Fibroblast of skin of left biceps (primary cell): ENCODE results near the gene LOXHD1.

Source experiments
- DNase-seq, 2 experiments: peaks; one replicate each; pipeline ENCODE4 v3.0.0-alpha.2; 2013; ENCODE audit warnings: low read depth in 2 of 2

LOXHD1 gene

DNA sequence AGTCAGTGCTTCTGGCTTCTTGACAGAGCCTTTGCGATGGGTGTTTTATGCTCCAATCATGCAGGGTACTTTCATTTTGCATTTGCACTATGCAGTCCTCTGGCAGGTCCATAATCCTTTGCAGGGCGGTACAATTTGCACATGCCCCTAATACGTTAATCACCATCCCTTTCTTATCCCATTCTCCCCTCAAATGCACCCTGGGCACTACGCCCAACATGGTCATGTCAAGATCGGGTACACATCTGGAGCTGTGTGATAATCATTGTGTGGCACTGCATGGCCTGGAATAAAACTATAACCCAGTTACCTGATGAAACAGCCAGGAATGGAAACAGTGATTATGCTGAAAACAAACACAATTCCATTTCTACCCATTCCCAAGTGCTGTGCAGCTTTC is 27.7 kb downstream of the LOXHD1 start:
- DNase-seq = no peak

GRCh38 chr18:46628206-46628605 is 28.8 kb downstream of the LOXHD1 start:
- no peak for DNase-seq

GRCh38 chr18:46627136-46627535 is 29.9 kb downstream of the LOXHD1 start:
- DNase-seq = no peak

DNA sequence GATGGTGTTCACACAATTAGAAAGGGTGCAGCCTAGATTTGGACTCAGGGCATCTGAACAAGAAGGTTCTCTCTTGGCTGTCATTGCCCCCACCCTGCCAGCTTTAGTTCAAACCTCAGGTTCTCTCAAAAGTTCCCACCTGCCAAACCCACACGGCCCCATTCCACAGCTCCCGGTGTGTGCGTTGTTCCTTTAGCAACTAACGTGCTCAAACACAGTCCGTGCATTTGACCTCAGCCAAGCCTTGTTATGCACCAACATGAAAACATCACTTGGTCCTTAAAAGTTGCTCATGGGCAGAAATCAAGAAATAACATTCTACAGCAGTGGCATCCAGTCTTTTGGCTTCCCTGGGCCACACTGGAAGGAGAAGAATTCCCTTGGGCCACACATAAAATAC is 32.0 kb downstream of the LOXHD1 start:
- no peak for DNase-seq

DNA sequence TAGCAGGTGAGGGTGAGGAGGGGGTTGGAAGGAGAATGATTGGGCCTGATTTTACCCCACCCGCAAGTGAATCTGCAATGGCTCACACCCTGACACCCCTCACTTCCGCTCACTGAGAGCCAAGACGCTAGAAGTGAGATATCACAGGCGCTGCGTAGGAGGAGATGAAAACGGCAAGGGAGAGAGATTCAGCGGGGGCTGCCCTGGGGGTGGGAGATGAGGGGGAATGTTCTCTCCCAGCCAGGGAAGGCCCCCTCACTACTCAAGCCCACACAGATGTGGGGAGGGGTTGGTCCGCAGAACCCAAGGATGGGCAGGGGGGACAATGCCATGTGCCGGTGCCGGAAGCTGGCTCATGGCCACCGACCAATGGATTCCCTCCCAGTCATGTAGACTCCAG is 32.9 kb downstream of the LOXHD1 start:
- no peak for DNase-seq

DNA sequence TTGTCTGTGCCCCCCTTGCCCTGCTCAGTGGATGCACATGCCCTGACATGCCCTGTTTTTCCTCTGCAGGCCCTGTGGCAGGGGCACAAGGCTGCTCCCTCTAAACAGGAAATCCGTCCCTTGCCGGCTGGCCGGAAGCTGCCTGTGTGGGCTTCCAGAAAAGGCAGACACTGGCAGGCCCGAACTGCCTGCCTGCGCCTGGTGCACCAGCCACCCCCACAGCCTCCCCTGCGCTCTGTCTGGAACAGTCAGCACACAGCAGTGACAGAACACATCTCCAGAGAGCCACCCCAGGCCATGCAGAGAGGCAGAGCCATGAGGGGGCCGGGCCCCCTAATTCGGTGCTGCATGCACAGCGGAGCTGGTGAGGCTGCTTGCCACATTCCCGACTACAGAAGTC is 33.5 kb downstream of the LOXHD1 start:
- no peak for DNase-seq

GRCh38 chr18:46622999-46623398 is 34.0 kb downstream of the LOXHD1 start:
- no peak for DNase-seq

GRCh38 chr18:46622451-46622850 is 34.6 kb downstream of the LOXHD1 start:
- DNase-seq = no peak

DNA sequence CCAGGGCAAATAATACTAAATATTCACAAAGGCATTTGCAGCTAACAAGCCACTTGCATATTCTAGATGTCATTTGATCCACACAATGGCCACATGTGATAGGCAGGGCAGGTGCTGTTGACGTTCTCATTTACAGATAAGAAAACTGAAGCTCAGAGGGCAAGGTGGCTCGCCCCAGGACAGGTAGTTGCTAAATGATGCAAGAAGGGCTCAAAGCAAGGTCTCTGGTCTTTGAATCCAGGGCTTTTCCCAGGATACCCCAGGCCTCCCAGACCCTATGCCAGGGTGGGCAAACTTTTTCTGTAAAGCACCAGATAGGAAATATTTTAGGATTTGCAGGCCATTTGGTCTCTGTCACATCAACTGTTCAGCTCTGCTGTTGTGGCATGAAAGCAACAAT is 35.1 kb downstream of the LOXHD1 start:
- no peak for DNase-seq

DNA sequence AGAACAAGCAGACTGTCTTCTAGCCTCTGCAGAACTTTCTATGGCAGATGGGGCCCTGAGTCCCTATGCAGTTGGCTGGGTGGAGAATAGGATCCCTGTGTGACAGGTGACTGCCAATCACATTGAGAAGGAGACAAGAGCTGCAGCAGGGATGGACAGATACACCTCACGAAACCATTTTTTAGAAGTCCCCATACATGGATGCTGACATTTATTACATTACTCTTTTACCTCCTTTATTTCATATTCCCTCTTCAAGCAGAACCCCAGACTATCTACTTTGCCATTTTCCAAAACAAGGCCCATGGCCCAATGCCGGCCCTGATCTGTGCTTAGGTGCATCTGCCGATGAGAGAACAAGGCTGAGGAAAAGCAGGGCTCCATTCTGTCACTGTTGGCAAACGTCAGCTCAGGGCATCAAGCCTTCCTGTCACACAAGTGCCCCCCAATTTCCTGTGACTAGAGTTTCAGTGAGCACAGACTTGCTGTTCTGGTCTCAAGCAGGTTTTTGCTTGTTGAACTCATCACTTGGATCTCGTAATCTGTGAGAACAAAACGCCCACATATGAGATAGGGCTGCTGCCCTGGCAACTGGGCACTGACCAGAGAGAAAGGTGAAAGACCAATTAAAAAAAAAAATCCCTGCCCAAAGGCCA is 35.8 kb downstream of the LOXHD1 start:
- DNase-seq = no peak

DNA sequence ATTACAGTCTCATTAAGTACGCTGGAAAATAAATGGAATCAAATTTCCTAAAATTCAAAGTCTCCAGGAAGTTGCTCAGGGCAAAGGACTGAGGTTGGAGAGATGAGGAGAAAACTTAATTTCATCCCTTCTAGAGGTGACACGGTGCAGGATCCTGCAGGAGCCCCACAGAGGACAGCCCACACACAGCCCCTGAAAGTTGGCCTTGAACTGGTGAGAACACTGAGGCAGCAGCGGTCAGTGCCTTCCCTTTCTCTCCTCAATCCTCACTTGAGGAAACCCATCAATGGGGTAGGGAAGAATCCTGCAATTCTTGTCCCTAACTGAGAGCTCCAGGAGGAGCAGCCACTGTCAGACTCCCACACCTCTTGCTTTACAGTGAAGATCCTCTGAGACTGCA is 37.5 kb downstream of the LOXHD1 start:
- DNase-seq = no peak

- DNase-seq = no peak
These were observed 41.3 kb downstream of the LOXHD1 start for GRCh38 chr18:46615720-46616119.

GRCh38 chr18:46609048-46609447 is 48.0 kb downstream of the LOXHD1 start:
- DNase-seq = no peak

DNA sequence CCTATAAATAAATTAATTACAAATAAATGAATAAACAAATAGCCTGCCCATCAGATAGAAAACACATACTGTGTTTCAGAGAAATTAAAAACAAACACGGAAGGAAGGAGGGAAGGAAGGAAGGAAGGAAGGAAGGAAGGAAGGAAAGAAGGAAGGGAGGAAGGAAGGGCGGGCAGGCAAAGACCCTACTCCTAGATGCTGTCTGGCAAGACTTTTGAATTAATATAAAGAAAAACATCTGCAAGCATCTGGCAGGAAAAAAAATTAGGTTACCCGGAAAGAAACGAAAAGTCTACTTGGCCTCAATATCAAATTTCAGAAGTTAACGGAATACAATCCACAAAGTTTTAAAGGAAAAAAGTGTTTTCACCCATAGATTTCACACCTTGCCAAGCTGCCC is 49.1 kb downstream of the LOXHD1 start:
- no peak for DNase-seq

DNA sequence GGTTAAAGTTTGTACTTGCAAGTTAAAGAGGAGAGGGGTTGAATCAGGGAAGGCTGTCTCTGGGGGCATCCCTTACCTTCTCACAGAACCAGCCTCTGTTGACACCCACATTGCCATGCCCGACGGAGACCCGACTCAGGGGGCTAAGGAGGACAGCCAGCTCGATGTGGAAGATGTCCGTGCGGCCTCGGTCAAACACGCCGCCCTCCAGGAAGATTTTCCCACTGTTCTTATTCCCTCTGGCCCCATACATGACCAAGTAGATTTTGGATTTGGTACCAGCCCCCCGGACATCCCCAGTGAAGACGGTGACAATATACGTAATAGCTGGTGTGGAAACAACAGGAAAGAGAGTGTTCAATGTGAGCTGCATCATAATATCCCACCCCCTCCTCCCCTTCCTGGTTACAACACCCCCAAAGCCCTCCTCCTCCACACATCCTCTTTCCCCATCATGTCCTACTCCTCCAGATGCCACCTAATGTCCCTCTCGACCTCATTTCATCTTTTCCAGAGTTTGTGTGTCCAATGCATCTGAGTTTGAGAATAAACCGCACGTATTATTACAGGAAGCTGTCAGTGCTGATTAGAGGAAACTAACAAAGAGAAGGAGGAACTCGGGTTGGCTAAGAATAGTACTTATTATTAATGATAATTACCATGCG is 55.7 kb downstream of the LOXHD1 start:
- no peak for DNase-seq

- no peak for DNase-seq
These were observed 60.9 kb downstream of the LOXHD1 start for GRCh38 chr18:46596119-46596518.

GRCh38 chr18:46591783-46592391 is 65.1 kb downstream of the LOXHD1 start:
- DNase-seq = no peak

DNA sequence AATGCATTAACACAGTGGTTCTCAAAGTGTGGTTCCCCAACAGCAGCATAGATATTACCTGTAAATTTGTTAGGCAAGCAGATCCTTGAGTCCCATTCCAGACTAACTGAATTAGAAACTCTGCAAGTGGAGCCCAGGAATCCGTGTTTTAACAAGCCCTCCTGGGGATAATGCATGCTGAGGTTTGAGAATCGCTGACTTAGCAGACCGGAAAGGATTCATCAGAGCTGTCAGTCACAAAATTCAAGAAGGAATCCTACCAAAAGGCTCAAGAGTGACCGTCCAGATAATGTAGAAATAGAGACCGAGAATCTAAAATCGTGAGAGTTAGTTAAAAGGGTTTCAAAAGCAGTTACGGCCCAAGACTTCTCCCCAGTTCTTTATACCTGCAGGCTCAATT is 66.9 kb downstream of the LOXHD1 start:
- DNase-seq = no peak

DNA sequence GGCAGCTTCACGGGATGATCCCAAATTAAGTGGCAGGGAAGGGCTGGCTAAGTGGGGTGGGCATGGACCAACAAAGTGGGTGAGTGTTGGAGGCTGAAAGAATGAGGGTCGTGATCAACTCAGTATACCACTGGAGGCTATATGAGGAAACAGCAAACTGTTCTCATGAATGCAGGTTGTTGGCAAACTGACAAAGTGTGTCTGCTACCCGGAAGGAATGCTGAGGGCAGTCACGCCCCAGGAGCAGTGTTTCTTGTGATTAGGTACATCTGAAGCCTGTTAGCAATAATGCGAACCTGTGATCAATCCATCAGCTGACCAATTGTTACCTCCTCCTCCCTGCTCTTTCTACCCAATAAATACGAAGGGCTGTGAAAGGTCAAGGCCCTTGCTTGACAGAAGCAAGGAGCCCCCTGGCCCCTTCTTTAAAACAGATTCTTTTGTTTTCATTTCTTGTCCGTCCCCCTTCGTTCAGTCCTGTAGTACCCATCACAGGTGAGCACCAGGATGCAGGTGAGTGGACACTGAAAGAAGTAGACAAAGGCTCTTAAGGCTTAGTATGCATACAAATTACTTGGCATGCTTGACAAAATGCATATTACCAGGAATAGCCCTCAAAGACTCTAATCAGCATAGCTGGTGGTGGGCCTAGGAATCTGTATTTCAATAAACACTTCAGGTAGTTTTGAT is 67.9 kb downstream of the LOXHD1 start:
- no peak for DNase-seq

DNA sequence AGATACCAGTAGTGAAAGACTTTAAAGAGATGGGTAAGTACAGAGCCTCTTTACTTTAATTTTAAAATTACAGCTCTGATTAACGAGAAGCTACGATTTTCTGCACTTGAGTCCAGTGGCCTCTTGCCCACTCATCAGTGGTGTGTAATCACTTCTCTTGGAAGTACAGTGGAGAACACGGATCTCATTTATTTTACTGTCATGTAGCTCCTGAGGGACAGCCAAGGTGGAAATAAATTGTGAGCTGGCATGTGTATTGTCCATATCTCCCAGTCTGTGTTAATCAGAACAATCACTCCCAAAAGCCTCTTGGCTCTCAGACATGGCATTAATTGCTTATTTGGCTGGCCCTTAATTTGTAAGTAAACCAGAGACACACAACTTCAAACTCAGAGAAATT is 69.4 kb downstream of the LOXHD1 start:
- no peak for DNase-seq

DNA sequence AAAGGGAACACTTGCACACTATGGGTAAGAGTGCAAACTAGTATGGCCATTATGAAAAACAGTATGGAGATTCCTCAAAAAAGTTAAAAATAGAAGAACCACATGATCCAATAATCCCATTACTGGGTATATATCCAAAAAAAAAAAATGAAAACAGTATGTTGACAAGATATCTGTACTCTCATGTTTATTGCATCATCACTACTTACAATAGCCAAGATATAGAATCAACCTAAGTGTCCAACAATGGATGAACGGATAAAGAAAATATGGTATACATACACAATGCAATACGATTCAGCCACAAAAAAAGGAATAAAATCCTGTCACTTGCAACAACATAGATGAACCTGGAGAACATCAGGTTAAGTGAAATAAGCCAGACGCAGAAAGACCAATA is 73.3 kb downstream of the LOXHD1 start:
- DNase-seq = no peak

DNA sequence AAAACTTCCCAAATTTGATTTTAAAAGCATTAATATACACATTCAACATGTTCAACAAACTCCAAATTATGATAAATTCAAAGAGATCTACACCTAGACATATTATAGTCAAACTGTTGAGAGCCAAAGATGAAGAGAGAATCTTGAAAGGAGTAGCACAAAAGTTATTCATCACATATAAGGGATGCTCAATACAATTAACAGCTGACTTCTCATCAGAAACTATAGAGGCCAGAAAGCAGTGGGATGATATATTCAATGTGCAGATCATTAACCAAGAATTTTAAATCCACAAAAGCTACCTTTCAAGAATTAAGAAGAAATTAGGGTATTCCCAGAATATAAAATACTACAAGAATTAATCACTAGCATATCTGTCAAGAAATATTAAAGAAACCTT is 75.4 kb downstream of the LOXHD1 start:
- DNase-seq = no peak

DNA sequence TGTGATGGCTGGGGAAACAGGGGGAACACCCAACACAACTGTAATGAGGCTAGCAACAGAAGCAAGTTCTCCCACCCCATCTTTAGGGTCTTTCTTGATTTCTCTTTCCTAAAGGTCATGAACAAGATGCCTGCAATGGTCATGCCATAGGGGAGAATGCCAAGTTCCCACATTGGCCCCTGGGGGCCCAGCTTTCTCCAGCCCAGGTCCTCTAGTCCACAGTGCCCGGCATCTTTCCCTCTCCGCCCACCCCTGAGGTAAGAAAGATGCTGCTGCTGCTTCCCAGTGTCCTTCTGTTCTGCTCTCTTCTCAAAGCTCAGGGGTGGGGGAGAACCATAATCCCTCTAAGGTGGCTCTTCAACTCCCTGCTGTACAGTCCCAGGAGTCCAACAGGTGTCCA is 78.0 kb downstream of the LOXHD1 start:
- DNase-seq = no peak
